Fibroblast of villous mesenchyme (primary cell): ENCODE measurements around the gene TPCN2. TPM values are rescaled to one million over a fixed set of nuclear protein-coding genes. Genes with fewer than 3 reads are reported as not detected.

ENCODE experiments used
- DNase-seq: peaks from one replicate; pipeline ENCODE4 v3.0.0-alpha.2; 2010; ENCODE audit warnings: low read depth
- H3K4me3 ChIP-seq: 2 replicates; pipeline ENCODE4 v1.5.1; 2011; ENCODE audit warnings: low read depth, mild to moderate bottlenecking, low read length
- total RNA-seq: library from RNA; depleted of rRNA; stranded (reverse); fragments of >200 nt; gene quantifications from 2 replicates; pipeline ENCODE4 v1.2.3, GENCODE V29; 2012
- TF ChIP-seq, protein P1 (sequence below): IDR thresholded peaks from 2 replicates; pipeline ENCODE4 v1.5.1; 2012; ENCODE audit warnings: low read depth, mild to moderate bottlenecking, low read length; ENCODE audit not compliant: insufficient read depth

The TPCN2 gene
- total RNA-seq, 1 donor, result 10.4 TPM

DNA sequence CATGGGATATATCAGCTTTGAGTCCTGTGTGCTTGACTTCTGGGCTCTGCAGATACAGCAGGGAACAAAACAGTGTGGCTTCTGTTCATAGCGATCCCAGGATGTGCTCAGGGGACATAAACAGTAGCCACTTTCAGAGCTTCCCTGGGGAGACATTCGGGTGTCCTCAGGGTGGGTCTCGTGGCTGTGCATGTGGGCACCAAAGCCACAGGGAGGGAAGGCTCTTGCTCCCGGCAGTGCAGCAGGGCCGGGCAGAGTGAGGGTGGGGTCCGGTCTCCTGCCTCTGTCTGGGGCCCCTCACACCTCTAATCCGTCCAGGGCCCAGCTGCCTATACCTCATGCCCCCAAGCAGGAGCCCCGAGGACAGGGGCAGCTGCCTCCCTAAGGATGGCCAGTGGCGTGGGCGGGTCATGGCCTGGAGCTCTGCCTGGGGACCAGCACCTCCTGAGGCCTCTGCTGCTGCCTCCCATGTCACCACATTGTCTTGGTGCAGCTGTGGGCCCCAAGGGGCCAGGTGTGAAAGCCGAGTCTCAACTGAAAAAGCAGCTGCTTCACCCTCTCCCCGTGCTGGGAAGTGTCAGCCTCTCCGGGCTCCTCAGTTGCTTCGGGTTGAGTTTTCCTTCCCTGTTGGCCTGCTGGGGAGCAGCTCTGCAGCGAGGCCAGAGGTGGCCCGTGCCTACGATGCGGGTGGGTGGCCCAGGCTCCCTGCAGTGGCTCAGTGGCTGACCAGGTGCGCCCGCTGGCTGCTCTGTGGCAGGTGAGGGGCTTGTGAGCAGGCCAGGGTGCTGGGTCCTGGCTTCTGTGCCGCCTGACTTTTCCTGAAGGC lies 3.8 kb downstream of the TPCN2 start:
- TF ChIP-seq, protein P1, sequence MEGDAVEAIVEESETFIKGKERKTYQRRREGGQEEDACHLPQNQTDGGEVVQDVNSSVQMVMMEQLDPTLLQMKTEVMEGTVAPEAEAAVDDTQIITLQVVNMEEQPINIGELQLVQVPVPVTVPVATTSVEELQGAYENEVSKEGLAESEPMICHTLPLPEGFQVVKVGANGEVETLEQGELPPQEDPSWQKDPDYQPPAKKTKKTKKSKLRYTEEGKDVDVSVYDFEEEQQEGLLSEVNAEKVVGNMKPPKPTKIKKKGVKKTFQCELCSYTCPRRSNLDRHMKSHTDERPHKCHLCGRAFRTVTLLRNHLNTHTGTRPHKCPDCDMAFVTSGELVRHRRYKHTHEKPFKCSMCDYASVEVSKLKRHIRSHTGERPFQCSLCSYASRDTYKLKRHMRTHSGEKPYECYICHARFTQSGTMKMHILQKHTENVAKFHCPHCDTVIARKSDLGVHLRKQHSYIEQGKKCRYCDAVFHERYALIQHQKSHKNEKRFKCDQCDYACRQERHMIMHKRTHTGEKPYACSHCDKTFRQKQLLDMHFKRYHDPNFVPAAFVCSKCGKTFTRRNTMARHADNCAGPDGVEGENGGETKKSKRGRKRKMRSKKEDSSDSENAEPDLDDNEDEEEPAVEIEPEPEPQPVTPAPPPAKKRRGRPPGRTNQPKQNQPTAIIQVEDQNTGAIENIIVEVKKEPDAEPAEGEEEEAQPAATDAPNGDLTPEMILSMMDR, result no peak
- H3K4me3 ChIP-seq, result no peak overlapping the region
- DNase-seq, result no peak

DNA sequence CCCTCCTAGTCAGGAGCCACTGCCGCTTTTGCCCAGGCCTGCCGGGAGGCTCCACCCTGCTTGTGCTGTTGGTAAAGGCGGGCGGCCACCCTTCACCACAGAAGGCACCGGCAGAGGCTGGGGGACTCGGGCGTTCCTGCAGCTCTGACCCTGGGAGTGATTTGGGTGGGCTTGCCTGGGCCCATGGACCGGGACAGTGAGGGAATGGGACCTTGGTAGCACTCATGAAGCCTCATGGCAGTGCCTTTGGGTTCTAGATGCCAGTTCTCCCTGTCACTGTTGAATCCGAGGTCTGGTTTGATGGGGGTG lies 4.4 kb downstream of the TPCN2 start:
- no peak overlapping the region for H3K4me3 ChIP-seq
- DNase-seq, result no peak
- TF ChIP-seq, protein P1, result no peak

DNA sequence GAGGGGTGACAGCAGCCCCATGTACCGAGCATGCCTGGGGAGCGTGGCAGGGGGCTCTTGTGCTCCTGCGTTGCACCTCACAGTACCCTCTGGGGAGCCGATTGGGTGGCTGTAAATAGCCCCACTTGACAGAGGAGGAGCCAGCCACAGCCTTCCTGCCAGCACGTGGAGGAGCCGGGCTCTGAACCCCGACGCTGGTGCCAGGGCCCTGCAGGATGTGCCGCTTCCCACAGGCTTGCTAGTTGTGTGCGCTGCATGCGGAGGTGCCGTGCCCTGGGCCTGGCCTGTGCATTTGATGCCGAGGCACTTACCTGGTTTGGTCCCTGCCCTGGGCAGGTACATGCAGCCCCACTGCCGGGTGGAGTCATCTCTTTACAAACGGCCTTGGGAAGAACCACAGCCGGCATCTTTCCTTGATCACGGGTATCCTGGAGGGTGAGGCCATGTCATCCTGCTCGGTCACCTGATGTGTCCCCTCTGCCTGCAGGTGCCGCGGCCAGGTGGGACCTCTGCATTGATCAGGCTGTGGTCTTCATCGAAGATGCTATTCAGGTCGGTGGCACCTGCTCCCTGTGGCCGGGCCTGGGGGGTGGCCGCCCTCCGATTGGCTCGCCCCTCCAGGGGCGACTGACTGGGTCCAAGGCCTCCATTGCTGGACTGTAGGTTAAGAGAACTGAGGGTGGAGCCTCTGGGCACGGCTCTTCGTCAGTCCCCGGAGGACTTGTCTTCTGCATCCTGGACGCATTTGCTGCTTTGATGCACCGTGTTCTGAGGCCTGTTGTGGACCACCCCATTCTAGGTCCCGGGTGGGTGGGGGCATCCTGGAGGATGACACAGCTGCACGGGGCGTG lies 5.0 kb downstream of the TPCN2 start:
- H3K4me3 ChIP-seq, result no peak overlapping the region

DNA sequence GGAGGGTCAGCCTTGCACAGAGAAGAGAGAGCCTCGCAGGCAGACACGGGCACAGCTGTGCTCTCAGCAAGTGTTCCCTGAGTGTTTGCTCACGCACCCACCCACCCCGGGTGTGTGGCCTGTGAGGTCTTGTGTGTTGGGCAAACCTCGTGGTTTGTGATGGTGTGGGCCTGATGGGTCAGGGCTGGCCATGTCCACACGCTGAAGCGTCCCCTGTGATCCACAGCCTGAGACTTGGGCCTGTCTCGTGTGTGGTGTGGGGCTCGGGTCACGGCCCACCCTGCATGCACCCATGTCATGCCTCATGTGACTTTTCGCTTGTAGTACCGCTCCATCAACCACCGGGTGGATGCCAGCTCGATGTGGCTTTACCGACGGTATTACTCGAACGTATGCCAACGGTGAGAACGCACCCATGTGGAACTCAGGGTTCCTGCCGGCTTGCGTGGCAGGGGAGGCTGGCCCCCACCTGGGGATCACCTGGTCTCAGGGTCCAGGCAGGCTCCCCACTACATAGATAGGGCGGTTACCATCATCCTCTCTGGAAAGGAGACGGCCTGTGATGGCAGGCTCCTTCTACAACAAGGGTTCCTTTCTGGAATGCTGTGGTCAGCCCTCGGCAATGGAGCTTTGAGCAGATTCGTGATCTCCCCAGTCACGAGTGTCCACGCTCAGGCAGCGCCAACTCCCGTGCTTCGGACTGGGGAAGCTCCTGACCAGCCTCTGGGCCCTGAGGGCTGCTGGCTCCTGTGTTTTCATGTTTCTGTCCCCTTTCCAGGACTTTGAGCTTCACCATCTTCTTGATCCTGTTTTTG lies 5.9 kb downstream of the TPCN2 start:
- no peak overlapping the region for H3K4me3 ChIP-seq
- TF ChIP-seq, protein P1, result no peak
- DNase-seq, result no peak

More for the DNA sequence above, 5.0 kb downstream of the TPCN2 start:
- TF ChIP-seq, protein P1, result no peak
- no peak for DNase-seq

- DNase-seq, result no peak
- TF ChIP-seq, protein P1, result no peak
- no peak overlapping the region for H3K4me3 ChIP-seq
Observed at GRCh38 chr11:69055212-69055586, 6.5 kb downstream of the TPCN2 start.

DNA sequence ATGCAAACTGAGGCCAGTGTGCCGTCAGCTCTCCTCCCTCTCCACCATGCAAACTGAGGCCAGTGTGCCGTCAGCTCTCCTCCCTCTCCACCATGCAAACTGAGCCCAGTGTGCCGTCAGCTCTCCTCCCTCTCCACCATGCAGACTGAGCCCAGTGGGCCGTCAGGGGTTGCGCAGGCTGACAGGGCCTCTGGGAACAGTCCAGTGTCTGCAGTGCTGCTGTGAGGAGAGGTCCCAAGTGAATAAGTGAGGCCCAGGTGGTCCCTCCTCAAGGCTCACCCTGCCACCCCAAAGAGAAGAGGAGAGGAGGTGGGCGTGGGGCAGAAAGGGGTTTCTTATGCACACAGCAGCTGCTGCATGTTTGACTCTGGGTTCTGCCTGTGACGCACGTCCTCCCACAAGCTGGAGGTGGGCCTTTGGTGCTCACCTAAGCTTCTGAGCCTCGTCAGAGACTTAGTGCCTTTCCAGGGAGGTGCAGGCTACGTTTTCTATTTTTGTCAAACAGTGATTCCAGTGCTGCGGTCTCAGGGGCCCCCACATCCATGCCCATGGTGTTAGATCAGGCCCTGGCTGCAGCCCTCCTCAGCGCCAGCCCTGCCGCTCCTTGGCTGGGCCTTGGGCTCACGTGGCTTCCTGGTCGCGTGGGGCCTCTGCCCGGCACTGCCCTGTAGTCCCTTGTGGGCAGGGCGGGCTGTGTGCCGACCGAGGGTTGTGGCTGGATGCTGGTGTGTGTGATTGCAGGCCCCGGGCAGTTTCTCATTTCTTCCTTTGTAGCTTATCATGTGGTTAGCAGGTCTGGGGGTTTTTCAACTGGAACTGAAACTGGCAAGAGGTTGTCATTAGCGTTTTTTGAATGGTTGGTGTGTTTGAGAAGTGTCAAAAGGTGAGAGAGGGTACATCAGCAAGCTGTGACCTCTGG lies 7.1 kb downstream of the TPCN2 start:
- DNase-seq, result no peak
- no peak overlapping the region for H3K4me3 ChIP-seq
- TF ChIP-seq, protein P1, result no peak
